ENCODE data around the gene CHKA.

The CHKA gene

GRCh38 chr11:68163691-68164090 is 42.5 kb upstream of the CHKA start:
- no peak for DNase-seq (ENCODE audit: low read depth)
- TF ChIP-seq CTCF (IDR thresholded peaks at IDR 0.05; ENCODE audit: low read depth, low read length, missing control alignments), result no peak
- H3K4me3 ChIP-seq (ENCODE audit: low read depth, low read length), result no peak overlapping the region

GRCh38 chr11:68160100-68160695 is 39.0 kb upstream of the CHKA start:
- H3K4me3 ChIP-seq (ENCODE audit: low read depth, low read length), result no peak overlapping the region
- DNase-seq (ENCODE audit: low read depth), result no peak
- no peak for TF ChIP-seq CTCF (IDR thresholded peaks at IDR 0.05; ENCODE audit: low read depth, low read length, missing control alignments)

GRCh38 chr11:68159665-68160064 is 38.5 kb upstream of the CHKA start:
- no peak for DNase-seq (ENCODE audit: low read depth)
- no peak overlapping the region for H3K4me3 ChIP-seq (ENCODE audit: low read depth, low read length)
- no peak for TF ChIP-seq CTCF (IDR thresholded peaks at IDR 0.05; ENCODE audit: low read depth, low read length, missing control alignments)

GRCh38 chr11:68159161-68159560 is 38.0 kb upstream of the CHKA start:
- no peak for TF ChIP-seq CTCF (IDR thresholded peaks at IDR 0.05; ENCODE audit: low read depth, low read length, missing control alignments)
- DNase-seq (ENCODE audit: low read depth), result no peak
- H3K4me3 ChIP-seq (ENCODE audit: low read depth, low read length), result no peak overlapping the region

GRCh38 chr11:68158580-68158979 is 37.4 kb upstream of the CHKA start:
- H3K4me3 ChIP-seq (ENCODE audit: low read depth, low read length), result no peak overlapping the region
- no peak for TF ChIP-seq CTCF (IDR thresholded peaks at IDR 0.05; ENCODE audit: low read depth, low read length, missing control alignments)
- DNase-seq (ENCODE audit: low read depth), result no peak

GRCh38 chr11:68153742-68154141 is 32.6 kb upstream of the CHKA start:
- no peak overlapping the region for H3K4me3 ChIP-seq (ENCODE audit: low read depth, low read length)
- no peak for TF ChIP-seq CTCF (IDR thresholded peaks at IDR 0.05; ENCODE audit: low read depth, low read length, missing control alignments)
- DNase-seq (ENCODE audit: low read depth), result no peak

- no peak overlapping the region for H3K4me3 ChIP-seq (ENCODE audit: low read depth, low read length)
- no peak for DNase-seq (ENCODE audit: low read depth)
- no peak for TF ChIP-seq CTCF (IDR thresholded peaks at IDR 0.05; ENCODE audit: low read depth, low read length, missing control alignments)
Observed at GRCh38 chr11:68150037-68150436, 28.8 kb upstream of the CHKA start.
